GM12874 (cell line): Measurements from ENCODE around the gene ZMAT5.

Source experiments
- CTCF ChIP-seq: IDR thresholded peaks from 2 replicates; pipeline ENCODE4 v1.5.1; 2011; ENCODE audit warnings: low read depth, mild to moderate bottlenecking, control low read depth, low read length, moderate library complexity; ENCODE audit not compliant: insufficient read depth

The ZMAT5 gene

GRCh38 chr22:29740216-29740615, 26.6 kb downstream of the ZMAT5 start:
- TF ChIP-seq CTCF, result no peak

DNA sequence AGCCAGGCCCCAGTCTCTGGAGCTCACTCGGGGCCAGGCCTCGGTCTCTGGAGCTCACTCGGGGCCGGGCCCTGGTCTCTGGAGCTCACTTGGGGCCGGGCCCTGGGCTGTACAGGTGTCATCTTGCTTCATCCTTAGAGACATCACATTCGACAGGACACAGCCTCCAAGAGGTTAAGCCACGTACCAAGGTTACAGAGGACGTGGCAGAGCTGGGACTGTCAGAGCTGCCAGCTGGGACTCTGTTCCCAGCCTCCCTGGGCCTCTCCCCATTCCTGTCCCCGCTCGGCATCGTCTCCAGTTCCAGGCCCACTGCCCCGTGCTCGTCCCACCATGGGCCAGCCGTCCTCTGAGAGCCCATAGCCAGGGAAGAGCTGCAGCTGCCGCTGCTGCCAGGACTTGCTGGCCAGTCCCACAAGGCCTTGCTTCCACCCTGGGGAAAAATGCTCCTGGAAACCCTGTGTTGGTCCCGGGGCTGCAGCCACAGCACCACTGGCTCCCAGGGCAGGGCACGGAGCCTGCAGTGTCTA, 27.4 kb downstream of the ZMAT5 start:
- TF ChIP-seq CTCF, result no peak

GRCh38 chr22:29738118-29738815, 28.5 kb downstream of the ZMAT5 start:
- TF ChIP-seq CTCF, result no peak

GRCh38 chr22:29737251-29738117, 29.3 kb downstream of the ZMAT5 start:
- no peak for TF ChIP-seq CTCF

DNA sequence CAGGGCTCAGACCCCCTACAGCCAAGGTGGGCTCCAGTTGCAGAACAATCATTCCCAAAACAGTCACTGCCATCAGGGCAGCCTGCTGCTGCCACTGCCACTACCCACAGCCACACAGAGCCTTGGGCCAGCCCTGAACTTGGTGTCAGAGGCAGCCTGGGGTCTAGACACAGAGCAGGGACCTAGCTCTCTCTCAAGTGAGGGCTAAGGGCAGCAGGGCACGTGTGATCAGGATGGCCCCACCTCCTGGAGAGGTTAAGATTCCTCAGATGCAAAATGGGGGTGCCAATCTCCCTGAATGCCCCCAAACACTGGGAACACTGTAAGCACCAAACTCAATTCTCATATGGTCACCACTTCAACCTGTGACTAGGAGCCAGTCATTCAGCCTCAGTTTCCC, 31.4 kb downstream of the ZMAT5 start:
- TF ChIP-seq CTCF, result no peak

DNA sequence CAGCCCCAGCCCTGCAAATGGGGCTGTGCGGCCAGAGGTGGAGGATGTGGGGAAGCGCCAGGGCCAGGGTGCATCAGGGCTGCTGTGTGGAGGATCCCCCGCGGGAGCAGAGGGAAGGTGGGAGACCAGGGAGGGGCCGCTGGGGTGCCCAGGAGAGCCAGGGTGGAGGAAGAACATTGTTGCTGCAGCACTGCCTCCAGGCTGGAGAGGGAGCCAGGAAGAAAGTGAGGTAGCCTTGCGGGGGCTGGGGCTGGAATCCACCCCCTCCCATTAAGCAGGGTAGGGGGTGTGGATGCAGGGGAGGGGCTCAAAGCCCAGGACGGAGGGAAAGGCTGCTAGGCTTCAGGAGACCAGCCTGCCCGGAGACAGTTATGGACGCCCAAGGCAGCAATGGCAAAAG, 32.0 kb downstream of the ZMAT5 start:
- TF ChIP-seq CTCF, result no peak

GRCh38 chr22:29734406-29734805, 32.4 kb downstream of the ZMAT5 start:
- TF ChIP-seq CTCF, result no peak
